CD4-positive, alpha-beta T cell (primary cell): Measurements from ENCODE around the gene MAP4K2. TPM values are rescaled to one million over a fixed set of nuclear protein-coding genes. Genes with fewer than 3 reads are reported as not detected.

Experiments used
- ATAC-seq: fragments of 200-7000 bp; cut with Tn5 transposase; one replicate; pipeline ENCODE4 v1.10.0; 2022; ENCODE audit warnings: mild to moderate bottlenecking; ENCODE audit not compliant: poor library complexity
- CTCF ChIA-PET: fragments of 350-600 bp; sonication (Branson Sonifier 250); formaldehyde crosslinking; loops from one replicate; lab custom pipeline; 2021; ENCODE audit warnings: antibody characterized with exemption, inconsistent platforms; lab: Charles Lee
- POLR2A ChIA-PET: fragments of 350-600 bp; sonication (Branson Sonifier 250); formaldehyde crosslinking; loops from one replicate; lab custom pipeline; 2021; ENCODE audit warnings: antibody characterized with exemption, inconsistent platforms; lab: Charles Lee
- DNase-seq, 14 experiments: peaks; one replicate each; pipeline ENCODE4 v3.0.0-alpha.2; 2013 to 2020; ENCODE audit warnings: mixed read lengths in 2 of 14
- H3K27ac ChIP-seq, 2 donors: one replicate each; pipeline versions ENCODE4 v1.5.1 to v1.7.0; 2013; ENCODE audit warnings: low read length in 2 of 2, low read depth in 1 of 2, mild to moderate bottlenecking in 1 of 2
- H3K27me3 ChIP-seq, 2 experiments: 1 replicate in 1 of 2; 2 replicates in 1 of 2; pipeline versions ENCODE4 v1.6.1 to v1.7.0; 2013; ENCODE audit warnings: low read length in 2 of 2, control low read depth in 1 of 2, mild to moderate bottlenecking in 1 of 2, moderate library complexity in 1 of 2; ENCODE audit not compliant: insufficient read depth in 2 of 2, control insufficient read depth in 1 of 2
- H3K36me3 ChIP-seq: one replicate; pipeline ENCODE4 v1.6.1; 2013; ENCODE audit warnings: low read length, control low read depth; ENCODE audit not compliant: insufficient read depth
- H3K4me1 ChIP-seq: one replicate; pipeline ENCODE4 v1.6.1; 2013; ENCODE audit warnings: low read length, control low read depth; ENCODE audit not compliant: insufficient read depth
- H3K4me3 ChIP-seq: one replicate; pipeline ENCODE4 v1.5.1; 2013; ENCODE audit warnings: mild to moderate bottlenecking, low read length, moderate library complexity
- H3K9me3 ChIP-seq, 2 experiments: 1 replicate in 1 of 2; 2 replicates in 1 of 2; pipeline versions ENCODE4 v1.6.1 to v1.7.0; 2013; ENCODE audit warnings: low read length in 2 of 2, mild to moderate bottlenecking in 2 of 2, control low read depth in 1 of 2, moderate library complexity in 1 of 2; ENCODE audit not compliant: control insufficient read depth in 1 of 2, insufficient read depth in 1 of 2
- H3K27ac Mint-ChIP-seq: one replicate; pipeline ENCODE4 v1.8.0; 2020; ENCODE audit warnings: mixed read lengths
- H3K27me3 Mint-ChIP-seq: one replicate; pipeline ENCODE4 v1.8.0; 2021; ENCODE audit warnings: mixed read lengths
- H3K36me3 Mint-ChIP-seq: one replicate; pipeline ENCODE4 v1.8.0; 2021; ENCODE audit warnings: low read depth, mixed read lengths
- H3K4me1 Mint-ChIP-seq: one replicate; pipeline ENCODE4 v1.8.0; 2021; ENCODE audit warnings: low read depth, mixed read lengths
- H3K4me3 Mint-ChIP-seq: one replicate; pipeline ENCODE4 v1.8.0; 2020; ENCODE audit warnings: mild to moderate bottlenecking, mixed read lengths
- H3K9me3 Mint-ChIP-seq: one replicate; pipeline ENCODE4 v1.8.0; 2020; ENCODE audit warnings: mixed read lengths
- CTCF ChIP-seq: fragments of 200-600 bp; IDR thresholded peaks from one replicate; pipeline ENCODE4 v1.8.0; 2022; ENCODE audit warnings: antibody characterized with exemption, mild to moderate bottlenecking
- intact Hi-C, 2 experiments: fragments of 100-400 bp; cut with DNase I in 1 of 2; cut with micrococcal nuclease in 1 of 2; formaldehyde crosslinking; loops; one replicate each; pipeline versions ENCODE4 v1.15.1 to v1.9.0; 2023 to 2025; cut with DNase I, micrococcal nuclease
- total RNA-seq, 174 experiments: library from RNA in 2 of 174; stranded (reverse) in 2 of 174; gene quantifications; one replicate each; pipeline ENCODE4 v1.2.3 and lab custom pipeline; 2021 to 2026

Gene MAP4K2
- total RNA-seq, 2 experiments from 2014 or later: 71.9 to 74.1 TPM

GRCh38 chr11:64839887-64840782 lies 37.1 kb upstream of the MAP4K2 start:
- H3K9me3 Mint-ChIP-seq: no peaks in the 10 kb centered on the region
- Histone ChIP-seq H3K36me3 (peaks cover 5% of the 10 kb centered on the region), H3K27me3 (no peaks in the 10 kb centered on the region), H3K9me3 (no peaks in the 10 kb centered on the region), H3K4me3 (no peak overlapping the region), H3K4me1 (peaks cover 22% of the 10 kb centered on the region), H3K27ac (no peak overlapping the region)
- TF ChIP-seq CTCF: no peak
- no peak overlapping the region for H3K4me3 Mint-ChIP-seq
- H3K4me1 Mint-ChIP-seq: peaks cover 16% of the 10 kb centered on the region
- ChIA-PET POLR2A (no interaction called here), CTCF (no interaction called here)
- no peaks in the 10 kb centered on the region for H3K27me3 Mint-ChIP-seq
- ATAC-seq (no peak), DNase-seq (no peak)
- H3K36me3 Mint-ChIP-seq: peaks cover 5% of the 10 kb centered on the region
- intact Hi-C loops: loop anchor here in 1 of 2 experiments (5.0 to 10.0 kb wide), 3 partner anchors 33 to 245 kb away; partner anchors contain the start of genes CDCA5 and ZFPL1
- no peak overlapping the region for H3K27ac Mint-ChIP-seq

- no peak overlapping the region for H3K27ac ChIP-seq
- Mint-ChIP-seq H3K27ac (no peak overlapping the region), H3K36me3 (peaks cover 5% of the 10 kb centered on the region), H3K4me1 (peaks cover 12% of the 10 kb centered on the region), H3K27me3 (no peaks in the 10 kb centered on the region), H3K4me3 (no peak overlapping the region), H3K9me3 (no peaks in the 10 kb centered on the region)
- ChIA-PET POLR2A (no interaction called here), CTCF (no interaction called here)
- TF ChIP-seq CTCF: no peak
- no peak overlapping the region for H3K4me3 ChIP-seq
- ATAC-seq: no peak
- peaks cover 18% of the 10 kb centered on the region for H3K4me1 ChIP-seq
- no peak for DNase-seq
- intact Hi-C loops: no loop called here
- H3K27me3 ChIP-seq: no peaks in the 10 kb centered on the region
- H3K36me3 ChIP-seq: peaks cover 8% of the 10 kb centered on the region
- no peaks in the 10 kb centered on the region for H3K9me3 ChIP-seq
Measured at GRCh38 chr11:64839335-64839734, 36.3 kb upstream of the MAP4K2 start.

GRCh38 chr11:64838600-64839334 lies 35.8 kb upstream of the MAP4K2 start:
- peaks cover 10% of the 10 kb centered on the region for H3K36me3 ChIP-seq
- no peak overlapping the region for H3K4me3 ChIP-seq
- Mint-ChIP-seq H3K36me3 (peaks cover 5% of the 10 kb centered on the region), H3K4me1 (peaks cover 8% of the 10 kb centered on the region), H3K27me3 (no peaks in the 10 kb centered on the region), H3K27ac (no peak overlapping the region), H3K4me3 (no peak overlapping the region), H3K9me3 (no peaks in the 10 kb centered on the region)
- no peak for TF ChIP-seq CTCF
- H3K4me1 ChIP-seq: peaks cover 13% of the 10 kb centered on the region
- H3K27me3 ChIP-seq: no peaks in the 10 kb centered on the region
- no peak overlapping the region for H3K27ac ChIP-seq
- intact Hi-C loops: no loop called here
- CTCF ChIA-PET: no interaction called here
- no peak for ATAC-seq
- DNase-seq: peak in 1 of 14 experiments; percentile 28
- no peaks in the 10 kb centered on the region for H3K9me3 ChIP-seq
- POLR2A ChIA-PET: no interaction called here
